ENCODE measurements around the gene UXS1. TPM values are rescaled to one million over a fixed set of nuclear protein-coding genes. Genes with fewer than 3 reads are reported as not detected.

Gene UXS1
- total RNA-seq, 2 donors from 2014 or later: 18.7 to 22.0 TPM

- intact Hi-C loops (cut with DNase I): no loop called here
These were observed 25.4 kb downstream of the UXS1 start for GRCh38 chr2:106168657-106169056.

GRCh38 chr2:106167067-106167466 lies 27.0 kb downstream of the UXS1 start:
- DNase-seq (ENCODE audit: low spot score): no peak
- intact Hi-C loops (cut with DNase I): no loop called here

More at GRCh38 chr2:106168657-106169056, 25.4 kb downstream of the UXS1 start:
- DNase-seq (ENCODE audit: low spot score): no peak

- no peak for DNase-seq (ENCODE audit: low spot score)
- intact Hi-C loops (cut with DNase I): no loop called here
These were observed 28.5 kb downstream of the UXS1 start for GRCh38 chr2:106165561-106165960.

- intact Hi-C loops (cut with DNase I): no loop called here
- DNase-seq (ENCODE audit: low spot score): no peak
These were observed 29.1 kb downstream of the UXS1 start for GRCh38 chr2:106165029-106165428.

- no peak for DNase-seq (ENCODE audit: low spot score)
- intact Hi-C loops (cut with DNase I): no loop called here
These were observed 30.1 kb downstream of the UXS1 start for GRCh38 chr2:106163948-106164545.

GRCh38 chr2:106161938-106162820 lies 31.9 kb downstream of the UXS1 start:
- DNase-seq (ENCODE audit: low spot score): no peak
- intact Hi-C loops (cut with DNase I): no loop called here

GRCh38 chr2:106161341-106161740 lies 32.8 kb downstream of the UXS1 start:
- no peak for DNase-seq (ENCODE audit: low spot score)
- intact Hi-C loops (cut with DNase I): no loop called here

- DNase-seq (ENCODE audit: low spot score): no peak
- intact Hi-C loops (cut with DNase I): no loop called here
These were observed 33.3 kb downstream of the UXS1 start for GRCh38 chr2:106160786-106161261.

- intact Hi-C loops (cut with DNase I): no loop called here
- no peak for DNase-seq (ENCODE audit: low spot score)
These were observed 34.0 kb downstream of the UXS1 start for GRCh38 chr2:106159866-106160785.

GRCh38 chr2:106158871-106159270 lies 35.2 kb downstream of the UXS1 start:
- intact Hi-C loops (cut with DNase I): no loop called here
- no peak for DNase-seq (ENCODE audit: low spot score)

- no peak for DNase-seq (ENCODE audit: low spot score)
- intact Hi-C loops (cut with DNase I): no loop called here
These were observed 36.0 kb downstream of the UXS1 start for GRCh38 chr2:106158131-106158530.

- intact Hi-C loops (cut with DNase I): no loop called here
- DNase-seq (ENCODE audit: low spot score): no peak
These were observed 36.7 kb downstream of the UXS1 start for GRCh38 chr2:106157416-106157815.

- intact Hi-C loops (cut with DNase I): no loop called here
These were observed 37.5 kb downstream of the UXS1 start for GRCh38 chr2:106156305-106157296.

GRCh38 chr2:106153781-106154180 lies 40.3 kb downstream of the UXS1 start:
- intact Hi-C loops (cut with DNase I): no loop called here
- no peak for DNase-seq (ENCODE audit: low spot score)

More at GRCh38 chr2:106156305-106157296, 37.5 kb downstream of the UXS1 start:
- no peak for DNase-seq (ENCODE audit: low spot score)

- DNase-seq (ENCODE audit: low spot score): no peak
- intact Hi-C loops (cut with DNase I): no loop called here
These were observed 46.4 kb downstream of the UXS1 start for GRCh38 chr2:106147665-106148064.

- intact Hi-C loops (cut with DNase I): no loop called here
- no peak for DNase-seq (ENCODE audit: low spot score)
These were observed 46.9 kb downstream of the UXS1 start for GRCh38 chr2:106147159-106147558.

- no peak for DNase-seq (ENCODE audit: low spot score)
- intact Hi-C loops (cut with DNase I): no loop called here
These were observed 49.3 kb downstream of the UXS1 start for GRCh38 chr2:106144621-106145331.
